GM21390 (cell line): Measurements from ENCODE around the gene ATP7B.
"Not testable (repeated sequence)": the region's sequence is repeated elsewhere in the genome, so short reads cannot be mapped to it uniquely, and the experiment has no call there.

Experiments used
- ATAC-seq: cut with Tn5 transposase; IDR thresholded peaks from one replicate; pipeline ENCODE4 v1.9.1; 2021; ENCODE audit not compliant: unreplicated experiment

The ATP7B gene

DNA sequence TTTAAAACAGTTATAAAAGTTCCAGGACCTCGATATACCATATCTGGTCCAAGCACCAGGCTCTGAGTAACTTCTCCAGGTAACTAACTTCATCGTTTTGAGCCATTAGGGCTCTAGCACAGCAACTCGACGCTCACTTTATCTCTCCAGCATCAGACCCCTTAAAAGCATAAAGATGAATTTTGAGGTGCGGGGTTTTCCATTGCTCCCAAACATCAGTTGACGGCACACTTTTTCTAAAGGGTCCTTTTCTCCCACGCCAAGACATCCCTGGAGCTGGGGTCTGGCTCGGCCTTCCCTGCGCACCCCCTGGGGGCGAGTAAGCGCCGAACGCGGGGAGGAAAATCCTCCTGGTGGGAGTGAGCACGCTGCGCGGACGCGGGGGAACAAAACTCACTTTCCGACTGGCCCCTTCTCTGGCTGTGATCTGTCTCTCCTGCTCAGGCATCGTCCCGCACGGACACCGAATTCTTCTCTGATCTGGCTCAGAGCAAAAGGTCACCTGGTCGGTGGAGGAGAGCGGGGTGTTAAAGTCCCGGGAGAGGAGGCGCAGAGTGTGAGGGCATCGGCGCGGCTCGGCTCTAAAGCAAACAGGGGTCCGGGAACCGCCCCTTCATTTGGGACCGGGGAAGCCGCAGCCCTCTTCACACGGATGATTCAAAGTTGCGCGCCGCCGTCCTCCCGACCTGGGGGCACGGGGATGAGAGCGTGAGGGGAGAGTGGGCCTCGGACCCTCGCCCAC lies at the start of gene ATP7B:
ATP7B (minus strand) TSS at position 561 of the 742 bp plus-strand sequence; CDS start at position 448, 113 bp downstream.
- ATAC-seq = peak; percentile 7

DNA sequence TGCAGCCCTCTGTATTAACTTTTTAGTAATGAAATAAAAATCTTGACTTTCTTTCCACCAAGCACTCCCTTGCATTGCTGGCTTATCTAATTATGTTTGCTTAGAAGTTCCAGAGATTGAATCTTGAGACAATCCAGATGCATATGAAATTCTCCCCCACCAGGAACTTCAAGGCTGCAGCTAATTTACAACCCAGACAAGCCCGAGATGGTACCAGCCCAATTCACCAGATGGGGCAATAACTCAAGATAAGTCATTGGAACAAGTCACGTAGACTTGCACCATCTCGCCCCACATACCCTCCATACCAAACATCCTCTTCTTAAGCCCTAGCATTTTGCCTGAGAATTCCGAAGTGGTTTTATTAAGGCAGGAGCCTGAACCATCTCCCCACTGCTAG lies 42.2 kb upstream of the ATP7B start:
- ATAC-seq = no peak

DNA sequence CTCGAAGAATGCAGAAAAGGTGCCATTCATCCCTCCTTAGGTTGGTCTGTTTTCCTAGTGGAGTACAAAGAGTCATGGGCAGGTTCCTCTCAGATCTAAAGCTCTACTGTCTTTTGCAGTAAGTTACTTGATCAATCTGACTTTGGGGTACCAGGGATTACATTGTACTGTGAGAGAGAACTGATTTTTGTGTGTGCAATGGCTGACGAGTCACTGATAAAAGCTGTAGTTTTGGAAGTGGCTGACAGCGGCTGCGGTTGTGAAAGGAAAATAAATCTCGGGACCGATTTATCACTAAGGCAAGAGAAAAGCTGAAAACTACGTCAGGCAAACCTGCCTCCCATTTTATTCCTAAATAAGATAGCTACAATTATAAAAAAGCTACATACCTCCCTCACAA lies 40.1 kb upstream of the ATP7B start:
- ATAC-seq = no peak

DNA sequence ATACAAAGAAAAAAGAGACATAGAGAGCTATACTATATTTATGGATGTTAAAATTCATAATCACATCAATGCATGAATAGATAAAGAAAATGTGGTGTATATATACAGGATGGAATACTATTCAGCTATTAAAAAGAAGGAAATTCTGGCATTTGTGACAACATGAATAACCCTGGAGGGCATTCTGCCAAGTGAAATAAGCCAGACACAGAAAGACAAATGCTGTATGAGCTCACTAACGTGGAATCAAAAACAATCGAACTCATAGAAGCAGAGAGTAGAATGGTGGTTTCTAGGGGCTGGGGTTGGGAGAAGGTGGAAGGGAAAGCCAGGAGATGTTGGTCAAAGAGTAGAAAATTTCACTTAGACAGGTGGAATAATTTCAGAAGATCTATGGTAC lies 37.3 kb upstream of the ATP7B start:
- ATAC-seq = no peak

DNA sequence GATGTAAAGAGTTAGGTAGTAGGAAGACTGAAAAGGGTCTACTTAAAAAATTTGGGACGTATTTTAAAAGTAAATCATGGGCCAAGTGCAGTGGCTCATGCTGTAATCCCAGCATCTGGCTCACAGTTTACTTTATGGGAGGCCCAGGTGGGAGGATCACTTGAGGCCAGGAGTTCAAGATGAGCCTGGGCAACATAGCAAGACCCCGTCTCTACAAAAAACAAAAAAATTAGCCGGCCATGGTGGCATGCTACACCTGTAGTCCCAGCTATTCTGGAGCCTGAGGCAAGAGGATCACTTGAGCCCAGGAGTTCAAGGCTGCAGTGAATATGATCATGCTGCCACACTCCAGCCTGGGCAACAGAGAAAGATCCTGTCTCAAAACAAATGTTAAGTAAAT lies 36.2 kb upstream of the ATP7B start:
- ATAC-seq = no peak

DNA sequence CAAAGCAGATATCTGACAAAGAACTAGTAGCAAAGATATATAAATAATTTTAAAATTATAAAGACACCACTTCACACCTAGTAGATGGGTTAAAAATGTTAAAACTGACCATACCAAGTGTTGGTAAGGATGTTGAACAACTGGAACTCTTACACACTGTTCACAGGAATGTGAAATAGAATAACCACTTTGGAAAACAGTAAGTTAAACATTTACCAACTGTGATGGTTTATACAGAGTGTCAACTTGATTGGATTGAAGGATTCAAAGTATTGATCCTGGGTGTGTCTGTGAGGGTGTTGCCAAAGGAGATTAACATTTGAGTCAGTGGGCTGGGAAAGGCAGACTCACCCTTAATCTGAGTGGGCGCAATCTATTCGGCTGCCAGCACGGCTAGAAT lies 32.4 kb upstream of the ATP7B start:
- ATAC-seq = no peak

DNA sequence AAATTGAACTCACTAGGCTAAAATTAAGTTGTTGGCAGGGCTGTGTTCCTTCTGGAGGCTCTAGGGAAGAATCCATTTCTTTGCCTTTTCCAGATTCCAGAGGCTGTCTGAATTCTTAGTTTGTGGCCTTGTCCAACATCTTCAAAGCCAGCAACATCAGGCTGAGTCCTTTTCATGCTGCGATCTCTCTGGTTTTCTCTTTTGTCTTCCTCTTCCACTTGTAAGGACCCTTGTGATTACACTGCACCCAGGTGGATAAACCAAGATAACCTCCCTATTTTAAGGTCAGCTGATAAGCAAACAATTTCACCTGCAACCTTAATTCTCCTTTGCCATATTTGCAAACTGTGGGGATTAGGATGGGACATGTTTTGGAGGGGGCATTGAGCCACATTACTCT lies 24.8 kb upstream of the ATP7B start:
- ATAC-seq = no peak

DNA sequence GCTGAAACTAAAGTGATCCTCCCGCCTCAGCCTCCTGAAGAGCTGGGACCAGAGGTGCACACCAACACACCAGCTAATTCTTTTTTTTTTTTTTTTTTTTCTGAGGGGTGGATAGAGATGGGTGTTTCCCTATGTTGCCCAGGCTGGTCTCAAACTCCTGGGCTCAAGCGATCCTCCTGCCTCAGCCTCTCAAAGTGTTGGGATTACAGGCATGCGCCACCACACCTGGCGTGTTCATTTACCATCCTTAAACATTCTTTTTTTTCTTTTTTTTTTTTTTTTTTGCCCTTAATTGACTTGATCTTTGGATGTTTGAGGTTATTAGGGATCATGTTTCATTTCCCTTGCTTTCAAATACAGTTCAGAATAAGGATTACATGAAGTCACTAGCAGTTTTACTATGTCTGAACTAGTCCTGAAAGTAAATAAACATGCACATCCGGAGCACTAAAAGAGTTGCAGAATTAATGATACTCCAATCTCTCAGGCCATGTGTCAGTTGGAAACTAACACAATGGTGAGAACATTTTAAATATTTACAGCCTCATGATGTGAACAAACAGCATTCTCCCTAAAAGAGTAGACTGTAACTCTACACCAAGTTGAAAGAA lies 23.5 kb upstream of the ATP7B start:
- no peak for ATAC-seq

DNA sequence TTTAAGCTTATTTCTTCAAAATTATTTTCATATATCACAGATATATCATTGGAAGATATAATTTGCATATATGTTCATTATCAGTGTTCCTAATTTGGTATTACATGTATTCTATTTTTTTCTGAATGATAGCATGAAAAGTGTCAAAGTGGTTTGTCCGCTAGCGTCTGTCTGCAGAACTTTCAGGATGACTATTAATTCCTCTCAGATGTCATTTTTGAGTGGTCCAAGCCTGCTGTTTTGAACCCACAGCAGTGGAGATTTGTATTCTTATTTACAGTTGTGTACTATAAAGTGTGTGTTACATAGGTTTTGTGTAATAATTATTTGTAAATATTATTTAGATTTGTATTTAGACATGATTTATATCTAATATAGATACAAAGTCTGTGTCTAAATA lies 21.8 kb upstream of the ATP7B start:
- ATAC-seq = no peak

DNA sequence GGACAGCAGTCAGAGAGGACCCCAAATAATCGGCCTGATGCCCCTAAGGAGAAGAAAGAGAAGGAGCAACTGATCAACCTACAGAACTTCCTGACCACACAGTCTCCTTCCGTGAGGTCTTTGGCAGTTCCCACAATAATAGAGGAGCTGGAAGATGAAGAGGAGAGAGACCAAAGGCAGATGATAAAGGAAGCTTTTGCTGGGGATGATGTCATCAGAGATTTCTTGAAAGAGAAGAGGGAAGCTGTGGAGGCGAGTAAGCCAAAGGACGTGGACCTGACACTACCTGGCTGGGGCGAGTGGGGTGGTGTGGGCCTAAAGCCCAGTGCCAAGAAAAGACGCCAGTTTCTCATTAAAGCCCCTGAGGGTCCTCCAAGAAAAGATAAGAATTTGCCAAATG lies 19.2 kb upstream of the ATP7B start:
- not testable (repeated sequence) for ATAC-seq

DNA sequence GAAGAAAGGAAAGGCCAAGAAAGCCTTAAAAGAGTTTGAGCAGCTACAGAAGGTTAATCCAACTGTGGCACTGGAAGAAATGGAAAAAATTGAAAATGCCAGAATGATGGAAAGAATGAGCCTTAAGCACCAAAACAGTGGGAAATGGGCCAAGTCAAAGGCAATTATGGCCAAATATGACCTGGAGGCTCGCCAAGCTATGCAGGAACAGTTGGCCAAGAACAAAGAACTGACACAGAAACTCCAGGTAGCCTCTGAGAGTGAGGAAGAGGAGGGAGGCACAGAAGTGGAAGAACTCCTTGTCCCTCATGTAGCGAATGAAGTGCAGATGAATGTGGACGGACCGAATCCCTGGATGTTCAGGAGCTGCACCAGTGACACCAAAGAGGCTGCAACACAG lies 18.3 kb upstream of the ATP7B start:
- ATAC-seq = no peak

DNA sequence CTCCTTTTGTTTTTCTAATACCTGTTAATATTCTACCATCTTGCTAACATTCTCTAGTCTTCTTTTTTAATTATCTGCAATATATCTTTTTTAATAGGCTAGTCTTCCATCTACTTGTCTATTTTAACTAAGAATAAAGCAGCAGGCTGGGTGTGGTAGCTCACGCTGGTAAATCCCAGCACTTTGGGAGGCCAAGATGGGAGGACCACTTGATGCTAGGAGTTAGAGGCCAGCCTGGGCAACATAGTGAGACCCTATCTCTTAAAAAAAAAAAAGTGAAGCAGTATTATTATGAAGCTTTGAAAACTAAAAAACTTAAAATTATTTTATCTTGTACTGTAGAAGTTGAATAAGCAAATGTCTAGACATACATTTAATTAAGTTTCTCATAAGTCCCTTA lies 16.6 kb upstream of the ATP7B start:
- ATAC-seq = no peak

DNA sequence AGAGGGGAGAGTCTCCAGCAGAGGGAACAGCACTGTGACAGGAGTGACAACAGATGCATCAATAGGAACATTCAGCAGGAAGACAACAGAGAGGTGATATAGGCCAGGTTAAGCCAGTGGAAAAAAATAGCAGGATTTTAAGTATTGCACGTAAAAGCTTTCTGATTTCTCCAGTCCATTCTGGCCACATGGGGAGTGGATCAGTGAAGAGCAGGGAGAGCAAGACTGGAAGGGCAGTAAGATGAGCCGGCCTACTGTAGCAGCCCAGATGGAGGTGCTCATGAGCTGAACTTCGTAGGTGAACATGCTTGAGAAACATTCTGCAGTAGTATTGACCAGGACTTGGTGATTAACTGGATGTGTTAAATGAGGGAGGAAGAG lies 15.0 kb upstream of the ATP7B start:
- ATAC-seq = no peak

DNA sequence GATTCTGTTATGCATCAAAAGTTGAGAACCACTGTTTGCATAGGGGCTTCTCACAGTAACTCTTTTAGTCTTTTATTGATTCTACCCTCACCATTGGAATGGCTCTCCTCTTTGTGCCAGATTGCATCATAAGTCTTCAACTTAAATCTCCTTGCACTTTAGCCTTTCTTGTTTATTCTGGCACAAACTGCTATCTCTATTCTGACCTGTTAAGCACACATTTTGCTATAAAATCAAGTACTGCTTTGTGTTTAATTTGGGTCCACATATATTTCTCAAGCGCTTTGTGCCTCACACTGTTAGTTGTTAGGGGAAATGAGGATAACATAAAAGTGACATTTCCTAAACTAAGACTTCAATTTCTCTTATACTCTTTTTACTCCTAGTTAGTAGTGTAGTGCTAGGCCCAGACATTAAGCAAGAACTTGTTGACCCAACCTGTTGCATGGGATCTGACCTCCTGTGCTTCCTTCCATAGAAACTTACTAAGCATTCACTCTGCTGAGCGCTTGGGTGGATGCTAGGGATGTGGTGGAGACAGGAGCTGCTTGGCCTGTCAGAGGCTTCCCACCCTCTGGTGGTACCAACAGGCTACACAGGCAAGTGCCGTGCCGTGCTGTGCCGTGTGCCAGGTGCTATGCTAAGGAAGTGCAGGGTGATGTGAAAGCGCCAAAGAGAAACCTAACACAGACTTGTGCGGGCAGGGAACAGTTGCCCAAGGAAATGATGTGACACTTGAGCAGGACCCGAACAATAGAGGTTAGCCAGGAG lies 14.4 kb upstream of the ATP7B start:
- no peak for ATAC-seq

DNA sequence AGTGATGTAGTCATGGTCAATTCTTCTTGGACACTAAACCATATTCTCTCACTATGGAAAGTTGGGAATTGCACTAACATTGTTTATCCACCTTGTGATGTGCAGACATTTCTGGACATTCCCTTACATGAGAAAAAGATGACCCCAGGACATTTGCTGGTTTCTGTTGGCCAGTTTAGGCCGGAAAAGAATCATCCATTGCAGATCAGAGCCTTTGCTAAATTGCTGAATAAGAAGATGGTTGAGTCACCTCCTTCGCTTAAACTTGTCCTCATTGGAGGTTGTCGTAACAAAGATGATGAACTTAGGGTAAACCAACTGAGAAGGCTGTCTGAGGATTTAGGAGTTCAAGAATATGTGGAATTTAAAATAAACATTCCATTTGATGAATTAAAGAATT lies 13.2 kb upstream of the ATP7B start, which contains the start of gene UTP14C:
UTP14C (plus strand) TSS at position 211 of the 400 bp plus-strand sequence. CDS start 4,114 bp downstream, outside the sequence.
- ATAC-seq = no peak

DNA sequence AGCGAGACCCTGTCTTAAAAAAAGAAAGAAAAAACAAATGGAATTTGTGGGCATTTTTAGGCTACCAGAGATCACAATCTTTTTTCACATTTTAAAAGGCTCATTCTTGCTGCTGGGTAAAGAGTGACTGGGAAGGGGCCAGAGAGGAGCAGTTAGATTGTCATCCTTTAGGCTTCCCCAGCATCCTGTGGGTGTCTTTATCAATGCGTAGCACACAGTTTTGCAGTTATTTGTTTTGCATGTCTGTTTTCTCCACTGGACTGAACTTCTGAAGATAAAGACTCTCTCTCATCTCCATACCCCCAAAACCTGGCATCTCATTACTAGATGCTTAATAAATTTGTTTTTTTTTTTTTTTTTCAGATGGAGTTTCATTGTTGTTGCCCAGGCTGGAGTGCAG lies 11.1 kb upstream of the ATP7B start:
- ATAC-seq = no peak

DNA sequence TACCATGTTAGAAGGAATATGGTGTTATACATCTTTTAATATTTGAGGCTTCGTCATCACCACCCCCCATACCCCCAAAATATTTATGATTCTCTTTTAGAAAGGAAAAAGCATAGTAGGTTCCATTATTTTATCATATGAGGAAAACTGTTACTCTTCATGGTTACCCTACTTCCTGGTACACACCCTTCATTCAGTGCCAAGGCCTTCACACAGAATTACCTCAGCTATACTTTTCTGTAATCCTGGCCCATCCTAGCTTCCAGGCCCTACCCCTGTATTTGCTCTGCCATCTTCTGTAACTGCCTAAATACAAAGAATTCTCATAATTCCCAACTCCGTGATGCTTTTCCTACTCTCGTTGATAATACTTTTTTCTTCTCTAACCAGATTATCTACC lies 8.9 kb upstream of the ATP7B start:
- no peak for ATAC-seq

DNA sequence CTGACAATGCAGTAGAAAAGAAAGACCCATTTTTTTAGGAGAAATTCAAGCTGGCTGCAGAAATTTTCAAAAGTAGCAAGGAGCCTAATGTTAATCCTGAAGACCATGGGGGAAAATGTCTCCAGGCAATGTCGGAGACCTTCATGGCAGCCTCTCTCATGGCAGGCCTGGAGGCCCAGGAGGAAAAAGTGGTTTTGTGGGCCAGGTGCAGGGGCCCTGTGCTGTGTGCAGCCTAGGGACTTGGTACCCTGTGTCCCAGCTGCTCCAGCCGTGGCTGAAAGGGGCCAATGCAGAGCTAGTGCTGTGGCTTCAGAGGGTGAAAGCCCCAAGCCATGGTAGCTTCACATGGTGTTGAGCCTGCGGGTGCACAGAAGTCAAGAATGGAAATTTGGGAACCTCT lies 5.0 kb upstream of the ATP7B start:
- ATAC-seq = no peak

DNA sequence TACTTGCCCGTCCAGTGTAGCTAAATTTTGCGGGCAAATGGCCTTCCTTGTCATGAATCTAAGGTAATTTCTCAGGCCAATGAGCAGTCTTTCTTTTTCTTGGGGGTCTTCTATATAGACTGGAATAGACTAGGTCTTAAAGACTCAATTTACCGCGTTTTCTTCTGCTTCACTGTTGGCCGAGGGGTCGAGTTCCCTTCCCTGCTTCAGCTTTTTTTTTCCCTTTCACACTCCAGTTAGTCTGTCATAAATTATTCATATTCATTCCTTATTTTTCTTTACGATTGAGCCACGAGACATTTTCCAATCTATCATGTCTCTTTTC lies 1.2 kb upstream of the ATP7B start:
- peak; percentile 3 for ATAC-seq

DNA sequence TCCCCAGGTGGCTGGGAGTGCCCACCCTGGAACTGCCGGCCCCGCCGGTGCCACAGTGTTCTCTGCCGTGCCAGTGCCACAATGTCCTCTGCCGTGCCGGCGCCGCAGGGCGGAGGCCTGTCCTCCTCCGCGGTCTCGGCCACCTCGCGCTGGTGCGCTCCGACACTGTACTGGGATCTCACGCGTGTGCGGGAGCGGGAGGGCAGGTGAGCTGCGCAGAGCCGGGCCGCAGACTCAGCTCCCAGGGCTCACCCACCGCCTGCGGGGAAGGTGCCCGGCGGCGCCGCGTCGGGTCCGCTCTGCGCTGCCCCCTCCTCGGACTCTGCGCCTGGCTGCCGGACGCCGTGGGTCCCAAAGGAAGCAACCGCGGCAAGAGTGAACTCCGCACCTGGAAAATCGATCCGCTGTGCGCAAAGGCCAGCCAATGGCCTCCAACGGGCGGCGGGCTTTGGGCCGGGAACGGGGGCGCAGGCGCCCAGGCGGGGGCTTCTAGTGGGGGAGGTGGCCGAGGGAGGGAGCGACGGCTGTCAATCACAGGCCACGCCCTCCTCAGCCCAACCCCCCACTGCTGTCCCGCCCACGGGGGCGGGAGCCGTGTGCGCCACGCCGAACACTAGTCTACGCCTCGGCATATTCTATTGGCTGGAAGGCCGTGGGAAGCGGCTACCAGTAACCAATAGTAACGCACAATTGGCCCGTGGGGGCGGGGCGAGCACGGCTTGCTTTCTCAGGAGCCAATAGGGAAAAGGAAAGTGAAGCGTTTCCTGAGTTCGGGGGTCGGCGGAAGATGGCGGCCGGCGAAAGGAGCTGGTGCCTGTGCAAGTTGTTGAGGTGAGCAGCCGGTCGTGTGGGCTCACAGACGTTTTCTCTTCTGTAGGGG lies 622 bp upstream of the ATP7B start, which contains the start of gene ALG11:
ALG11 (plus strand) TSS at position 767 of the 880 bp plus-strand sequence; CDS start at position 788, 21 bp downstream.
- peak; percentile 99 for ATAC-seq

DNA sequence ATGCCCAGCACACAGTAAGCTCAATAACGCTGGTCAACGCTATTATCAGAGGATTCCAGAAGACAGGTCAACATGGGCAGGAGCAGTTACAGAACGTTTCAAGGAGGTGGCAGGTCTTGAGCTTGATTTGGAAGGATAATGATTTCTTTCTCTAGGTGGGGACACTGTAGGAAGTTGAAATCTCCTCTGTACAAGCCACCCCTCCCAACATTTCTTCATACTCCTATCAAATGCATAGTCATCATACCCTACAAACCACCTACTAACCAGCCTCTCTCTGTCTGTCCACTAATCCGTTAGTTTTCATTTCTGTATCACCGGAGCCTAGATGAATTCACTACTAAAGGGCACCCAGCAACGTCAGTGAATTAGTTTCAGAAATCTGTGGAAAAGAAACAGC lies 1.3 kb downstream of the ATP7B start:
- ATAC-seq = no peak
